Heart right ventricle (tissue), 16 donors: ENCODE measurements around the gene ATXN7L1. TPM values are rescaled to one million over a fixed set of nuclear protein-coding genes. Genes with fewer than 3 reads are reported as not detected.

Experiments
- ATAC-seq, 8 donors: fragments of 200-7000 bp; cut with Tn5 transposase; one replicate each; pipeline ENCODE4 v1.9.1; 2020; ENCODE audit warnings: mild to moderate bottlenecking in 8 of 8, moderate library complexity in 8 of 8, moderate number of reproducible peaks in 1 of 8
- DNase-seq, 2 donors: peaks; one replicate each; pipeline ENCODE4 v3.0.0-alpha.2; 2020
- H3K27ac ChIP-seq, 10 donors: fragments of 200-600 bp; sonication (generic) in 2 of 10; one replicate each; pipeline versions ENCODE4 v1.5.0 to v1.8.0; 2020 to 2022; ENCODE audit warnings: mild to moderate bottlenecking in 3 of 10
- H3K27me3 ChIP-seq, 7 donors: fragments of 200-600 bp; one replicate each; pipeline ENCODE4 v1.8.0; 2021 to 2022; ENCODE audit warnings: mild to moderate bottlenecking in 2 of 7
- H3K36me3 ChIP-seq, 9 donors: fragments of 200-600 bp; sonication (generic) in 1 of 9; one replicate each; pipeline versions ENCODE4 v1.5.0 to v1.8.0; 2020 to 2022; ENCODE audit warnings: mild to moderate bottlenecking in 2 of 9
- H3K4me1 ChIP-seq, 9 donors: fragments of 200-600 bp; sonication (generic) in 1 of 9; one replicate each; pipeline versions ENCODE4 v1.5.0 to v1.8.0; 2020 to 2022; ENCODE audit warnings: mild to moderate bottlenecking in 4 of 9
- H3K4me3 ChIP-seq, 10 donors: fragments of 200-600 bp; sonication (generic) in 2 of 10; one replicate each; pipeline versions ENCODE4 v1.5.0 to v1.8.0; 2020 to 2022; ENCODE audit warnings: mild to moderate bottlenecking in 7 of 10, moderate library complexity in 2 of 10
- H3K9me3 ChIP-seq, 11 donors: fragments of 200-600 bp in 10 of 11; sonication (generic) in 2 of 11; one replicate each; pipeline versions ENCODE4 v1.5.0 to v1.8.0; 2013 to 2022; ENCODE audit warnings: mild to moderate bottlenecking in 2 of 11, control low read depth in 1 of 11, moderate library complexity in 1 of 11
- WGBS, 2 donors: extraction: QIAGEN DNeasy Blood & Tissue Kit; methylation state at CpG; one replicate each; pipeline ENCODE4 v1.1.7; 2013; ENCODE audit warnings: inconsistent platforms in 1 of 2; 5-methylcytosine and 5-hydroxymethylcytosine counted together
- intact Hi-C, 10 donors: fragments of 100-400 bp; cut with DNase I; formaldehyde crosslinking; loops; one replicate each; pipeline versions ENCODE4 v1.11.1 to v1.14.2; 2022
- polyA plus RNA-seq, 2 donors: library from polyadenylated mRNA; stranded (reverse); fragments of 200-250 nt; gene quantifications; one replicate each; pipeline ENCODE4 v1.2.3, GENCODE V29; 2013
- total RNA-seq, 10 donors: library from RNA; stranded (reverse); fragmentation: NEBNext Ultra II Directional in 3 of 10; extraction: Animal tissue kit (Norgen Biotek cat#: 25700) in 3 of 10; gene quantifications; one replicate each; pipeline versions ENCODE4 v1.2.1 to v1.2.4, GENCODE V29; 2021 to 2023
- TF ChIP-seq, protein P1 (sequence below), 9 donors: fragments of 200-600 bp; sonication (generic) in 2 of 9; IDR thresholded peaks; one replicate each; pipeline versions ENCODE4 v1.5.0 to v1.8.0; 2021 to 2022; ENCODE audit warnings: antibody characterized with exemption in 9 of 9, mild to moderate bottlenecking in 5 of 9, moderate library complexity in 1 of 9
- donor health status: Arrhythmogenic right ventricular cardiomyopathy.
- donor health status: ischemic (EF 13 %, LVEDD 7.1; RV severe dilation, severe dysfunction).
- donor health status: healthy with polysubstance abuse.
- donor health status: DM: no; HTN: yes; CAD: no.
- donor health status: DM: no; HTN: no; CAD: no.
- donor health status: ischemic (EF 25% LVEDD 6.9; RV normal size, moderate dysfunction).
- donor health status: ischemic (EF 25% LVEDD 5.7; RV mildly dilated, moderate dysfunction).
- donor health status: healthy.
- donor health status: DM: yes; HTN: yes; CAD: no.
- donor health status: Ischemic cardiomyopathy.
- donor health status: ischemic (EF 35%, LVEDD 5.7; RV mildly dilated, moderate dysfunction).
- donor health status: nonischemic (EF 11% LVEDD 7.7; RV severe dilation, severe dysfunction).
- donor health status: DM: yes; HTN: yes; CAD: no.
- donor health status: PGD.
- donor health status: ischemic (EF 29% LVEDD 5.4; RV normal size, mild dysfunction).
- donor health status: nonischemic (EF 23%, LVEDD 6.1; RV moderate dilation, normal function).

Gene ATXN7L1
- total and polyA plus RNA-seq, 12 donors, result 1.7 to 7.2 (median 5.4) TPM

DNA sequence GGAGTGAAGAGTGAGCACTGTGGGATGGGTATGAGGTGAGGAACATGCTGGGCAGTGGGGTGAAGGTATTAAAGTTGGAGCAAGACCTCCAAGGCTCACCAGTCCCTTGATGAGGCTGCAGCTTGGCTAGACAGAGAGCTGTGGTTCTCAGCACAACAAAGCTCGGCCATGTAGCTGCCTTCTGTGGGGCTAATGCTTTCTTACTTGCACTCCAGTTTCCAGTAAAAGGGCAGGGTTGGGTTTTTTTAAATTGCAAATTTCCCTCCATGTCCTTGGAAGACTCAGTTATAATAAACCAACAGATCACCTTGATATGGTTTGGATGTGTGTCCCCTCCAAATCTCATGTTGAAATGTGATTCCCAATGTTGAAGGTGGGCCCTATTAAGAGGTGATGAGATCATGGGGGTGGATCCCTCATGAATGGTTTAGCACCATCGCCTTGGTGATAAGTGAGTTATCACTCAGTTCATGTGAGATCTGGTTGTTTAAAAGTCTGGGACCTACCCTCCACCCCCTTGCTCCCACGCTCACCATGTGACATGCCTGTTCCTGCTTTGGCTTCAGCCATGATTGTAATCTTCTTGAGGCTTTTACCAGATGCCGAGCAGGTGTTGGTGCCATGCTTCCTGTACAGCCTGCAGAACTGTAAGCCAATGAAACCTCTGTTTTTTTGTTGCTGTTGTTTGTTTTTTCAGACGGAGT is 55.9 kb downstream of the ATXN7L1 start:
- H3K9me3 ChIP-seq, result no peaks in the 10 kb centered on the region
- 85 to 92% methylated on average over 5 of the region's 5 CpGs for WGBS, 2 donors
- TF ChIP-seq, protein P1, sequence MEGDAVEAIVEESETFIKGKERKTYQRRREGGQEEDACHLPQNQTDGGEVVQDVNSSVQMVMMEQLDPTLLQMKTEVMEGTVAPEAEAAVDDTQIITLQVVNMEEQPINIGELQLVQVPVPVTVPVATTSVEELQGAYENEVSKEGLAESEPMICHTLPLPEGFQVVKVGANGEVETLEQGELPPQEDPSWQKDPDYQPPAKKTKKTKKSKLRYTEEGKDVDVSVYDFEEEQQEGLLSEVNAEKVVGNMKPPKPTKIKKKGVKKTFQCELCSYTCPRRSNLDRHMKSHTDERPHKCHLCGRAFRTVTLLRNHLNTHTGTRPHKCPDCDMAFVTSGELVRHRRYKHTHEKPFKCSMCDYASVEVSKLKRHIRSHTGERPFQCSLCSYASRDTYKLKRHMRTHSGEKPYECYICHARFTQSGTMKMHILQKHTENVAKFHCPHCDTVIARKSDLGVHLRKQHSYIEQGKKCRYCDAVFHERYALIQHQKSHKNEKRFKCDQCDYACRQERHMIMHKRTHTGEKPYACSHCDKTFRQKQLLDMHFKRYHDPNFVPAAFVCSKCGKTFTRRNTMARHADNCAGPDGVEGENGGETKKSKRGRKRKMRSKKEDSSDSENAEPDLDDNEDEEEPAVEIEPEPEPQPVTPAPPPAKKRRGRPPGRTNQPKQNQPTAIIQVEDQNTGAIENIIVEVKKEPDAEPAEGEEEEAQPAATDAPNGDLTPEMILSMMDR (IDR thresholded peaks at IDR 0.05), result no peak
- no peak overlapping the region for H3K27ac ChIP-seq
- intact Hi-C loops, result loop anchor here in 1 of 10 donors (1.0 kb wide), 1 partner anchor 42 kb away; no protein-coding TSS in a partner anchor
- H3K36me3 ChIP-seq, result peaks cover 0 to 7% (median 0%) of the 10 kb centered on the region in 9 donors
- H3K4me1 ChIP-seq, result peaks cover 0 to 20% (median 7%) of the 10 kb centered on the region in 9 donors
- no peak overlapping the region for H3K4me3 ChIP-seq
- no peaks in the 10 kb centered on the region for H3K27me3 ChIP-seq
- DNase-seq, result no peak
- ATAC-seq, result no peak

DNA sequence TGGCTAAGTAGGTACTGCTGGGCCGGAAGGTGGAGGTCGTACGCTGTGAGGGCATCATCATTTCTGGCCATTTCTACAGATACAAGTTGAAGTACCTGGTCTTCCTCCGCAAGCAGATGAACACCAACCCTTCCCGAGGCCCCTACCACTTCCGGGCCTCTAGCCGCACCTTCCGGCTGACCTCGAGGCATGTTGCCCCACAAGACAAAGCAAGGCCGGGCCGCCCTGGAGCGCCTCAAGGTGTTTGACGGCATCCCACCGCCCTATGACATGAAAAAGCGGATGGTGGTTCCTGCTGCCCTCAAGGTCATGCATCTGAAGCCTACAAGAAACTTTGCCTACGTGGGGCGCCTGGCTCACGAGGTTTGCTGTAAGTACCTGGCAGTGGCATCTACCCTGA is 56.8 kb downstream of the ATXN7L1 start:
- TF ChIP-seq, protein P1 (IDR thresholded peaks at IDR 0.05), result no peak
- intact Hi-C loops, result no loop called here
- no peaks in the 10 kb centered on the region for H3K9me3 ChIP-seq
- WGBS, 2 donors, result 98 to 100% methylated on average over 18 of the region's 18 CpGs
- no peaks in the 10 kb centered on the region for H3K27me3 ChIP-seq
- H3K36me3 ChIP-seq, result peaks cover 0 to 7% (median 0%) of the 10 kb centered on the region in 9 donors
- peaks cover 0 to 23% (median 7%) of the 10 kb centered on the region in 9 donors for H3K4me1 ChIP-seq
- no peak for DNase-seq
- H3K27ac ChIP-seq, result no peak overlapping the region
- H3K4me3 ChIP-seq, result no peak overlapping the region
- ATAC-seq, result no peak

DNA sequence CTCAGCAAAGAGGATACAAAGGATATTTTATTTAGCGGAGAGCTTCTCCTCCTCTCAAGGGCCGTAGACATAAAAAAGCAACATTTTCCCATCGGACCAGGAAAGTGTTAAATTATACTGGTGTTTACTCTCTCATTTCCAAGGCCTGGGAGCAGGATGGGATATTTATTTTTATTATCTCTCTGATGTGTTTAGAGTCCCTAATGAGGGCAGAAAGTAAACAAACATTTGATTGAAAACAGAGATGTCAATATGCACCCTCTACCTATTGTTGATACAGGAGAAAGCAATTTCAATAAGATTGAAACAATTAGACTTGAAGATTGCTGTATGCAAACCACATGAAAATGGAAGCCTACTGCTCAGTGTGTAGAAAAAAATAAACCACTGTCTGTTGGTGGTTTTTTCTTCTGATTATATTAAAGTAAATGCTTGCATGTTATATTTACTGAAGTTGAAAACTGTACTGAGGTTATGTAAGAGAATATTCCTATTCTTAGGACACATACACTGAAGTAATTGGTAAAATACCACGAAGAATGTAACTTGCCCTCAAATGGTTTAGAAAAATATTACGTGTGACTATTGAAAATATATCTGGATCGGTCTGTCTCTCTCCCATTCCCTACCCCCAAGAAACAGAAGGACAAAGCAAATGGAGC is 59.3 kb downstream of the ATXN7L1 start:
- TF ChIP-seq, protein P1 (IDR thresholded peaks at IDR 0.05), result no peak
- intact Hi-C loops, result no loop called here
- Histone ChIP-seq H3K27me3 (no peaks in the 10 kb centered on the region), H3K4me1 (peaks cover 0 to 17% (median 4%) of the 10 kb centered on the region in 9 donors), H3K9me3 (no peaks in the 10 kb centered on the region), H3K36me3 (peaks cover 0 to 7% (median 0%) of the 10 kb centered on the region in 9 donors), H3K27ac (no peak overlapping the region), H3K4me3 (no peak overlapping the region)
- ATAC-seq, result no peak
- WGBS, 2 donors, result 93 to 94% methylated on average over 6 of the region's 6 CpGs
- DNase-seq, result no peak

DNA sequence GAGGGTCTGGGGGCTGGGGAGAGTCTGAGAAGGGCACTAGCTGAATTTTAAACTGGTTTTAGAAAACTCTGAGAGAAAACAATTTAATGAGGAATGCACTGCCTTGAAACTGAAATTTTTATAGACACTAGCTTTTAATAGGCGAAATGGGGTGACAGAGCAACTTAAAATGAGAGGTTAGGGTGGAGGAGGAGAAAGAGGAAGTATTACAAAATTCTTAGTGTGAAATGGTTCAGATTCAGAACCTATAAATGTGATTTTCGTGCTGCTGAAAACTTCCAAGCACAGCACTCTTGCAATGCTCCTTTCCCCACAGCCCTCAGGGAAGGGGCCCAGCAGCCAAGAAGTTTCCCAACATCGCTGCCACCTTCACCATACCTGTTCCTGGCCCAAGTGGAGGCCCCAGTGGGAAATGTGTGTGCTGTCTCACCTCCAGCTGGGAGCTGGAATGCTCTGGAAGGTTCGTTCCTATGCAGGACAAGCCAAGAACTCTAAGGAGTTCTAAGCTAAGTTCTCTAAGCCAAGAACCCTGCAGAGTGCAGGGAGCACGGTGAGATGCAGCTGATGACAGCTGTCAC is 60.0 kb downstream of the ATXN7L1 start:
- ATAC-seq (no peak), DNase-seq (no peak)
- Histone ChIP-seq H3K9me3 (no peaks in the 10 kb centered on the region), H3K4me3 (no peak overlapping the region), H3K27ac (no peak overlapping the region), H3K4me1 (peaks cover 0 to 17% (median 4%) of the 10 kb centered on the region in 9 donors), H3K36me3 (peaks cover 0 to 7% (median 0%) of the 10 kb centered on the region in 9 donors), H3K27me3 (no peaks in the 10 kb centered on the region)
- WGBS, 2 donors, result 79 to 81% methylated on average over 5 of the region's 5 CpGs
- TF ChIP-seq, protein P1 (IDR thresholded peaks at IDR 0.05), result no peak
- intact Hi-C loops, result no loop called here
